Upper lobe of right lung (tissue), 1 donor: Measurements from ENCODE around the gene BBC3. TPM values are rescaled to one million over a fixed set of nuclear protein-coding genes. Genes with fewer than 3 reads are reported as not detected.

Source experiments
- ATAC-seq: fragments of 200-7000 bp; cut with Tn5 transposase; one replicate; pipeline ENCODE4 v1.9.1; 2020; ENCODE audit warnings: mild to moderate bottlenecking, moderate library complexity
- DNase-seq: peaks from one replicate; pipeline ENCODE4 v3.0.0-alpha.2; 2020
- H3K27ac ChIP-seq: fragments of 200-600 bp; one replicate; pipeline ENCODE4 v1.8.0; 2022
- H3K27me3 ChIP-seq: fragments of 200-600 bp; one replicate; pipeline ENCODE4 v1.8.0; 2022; ENCODE audit warnings: mild to moderate bottlenecking
- H3K36me3 ChIP-seq: fragments of 200-600 bp; one replicate; pipeline ENCODE4 v1.8.0; 2022
- H3K4me1 ChIP-seq: fragments of 200-600 bp; one replicate; pipeline ENCODE4 v1.8.0; 2022
- H3K4me3 ChIP-seq: fragments of 200-600 bp; one replicate; pipeline ENCODE4 v1.8.0; 2022; ENCODE audit warnings: mild to moderate bottlenecking
- H3K9me3 ChIP-seq: fragments of 200-600 bp; one replicate; pipeline ENCODE4 v1.8.0; 2022
- CTCF ChIP-seq: fragments of 200-600 bp; IDR thresholded peaks from one replicate; pipeline ENCODE4 v1.8.0; 2022; ENCODE audit warnings: antibody characterized with exemption
- intact Hi-C: fragments of 100-400 bp; cut with DNase I; formaldehyde crosslinking; loops from one replicate; pipeline ENCODE4 v1.11.0; 2022
- total RNA-seq: library from RNA; stranded (reverse); fragmentation: NEBNext Ultra II Directional; extraction: Animal tissue kit (Norgen Biotek cat#: 25700); gene quantifications from one replicate; pipeline ENCODE4 v1.2.1, GENCODE V29; 2021
- donor health status: DM: no; HTN: yes; CAD: no; lungs with severe emphysema.

The BBC3 gene
- total RNA-seq, 1 donor from 2014 or later: 20.1 TPM

- H3K27ac ChIP-seq: peak within 1 kb of the TSS; percentile 96
- H3K4me3 ChIP-seq: peak within 1 kb of the TSS; percentile 79
- TF ChIP-seq CTCF: no peak
- ATAC-seq (peak; percentile 89), DNase-seq (peak; percentile 100)
- H3K36me3 ChIP-seq: peaks cover 17% of the 10 kb centered on the region
- H3K4me1 ChIP-seq: peaks cover 13% of the 10 kb centered on the region
- H3K9me3 ChIP-seq: no peaks in the 10 kb centered on the region
- intact Hi-C loops: no loop called here
- no peaks in the 10 kb centered on the region for H3K27me3 ChIP-seq
Measured at GRCh38 chr19:47274071-47274890, 43.3 kb upstream of the BBC3 start, which contains the start of gene INAFM1. Gene INAFM1 (plus strand): TSS chr19:47274885. CDS start chr19:47274920, 35 bp downstream.

- no peak for TF ChIP-seq CTCF
- H3K4me1 ChIP-seq: peaks cover 13% of the 10 kb centered on the region
- DNase-seq (peak; percentile 96), ATAC-seq (peak; percentile 84)
- H3K4me3 ChIP-seq: peak overlapping the region; percentile 79
- peak overlapping the region; percentile 96 for H3K27ac ChIP-seq
- H3K9me3 ChIP-seq: no peaks in the 10 kb centered on the region
- intact Hi-C loops: no loop called here
- H3K27me3 ChIP-seq: no peaks in the 10 kb centered on the region
- H3K36me3 ChIP-seq: peaks cover 20% of the 10 kb centered on the region
Measured at GRCh38 chr19:47273313-47274070, 42.5 kb upstream of the BBC3 start.

GRCh38 chr19:47272448-47273312 lies 41.7 kb upstream of the BBC3 start:
- no peak for TF ChIP-seq CTCF
- Histone ChIP-seq H3K4me3 (peak overlapping the region; percentile 79), H3K4me1 (peaks cover 13% of the 10 kb centered on the region), H3K9me3 (no peaks in the 10 kb centered on the region), H3K27me3 (no peaks in the 10 kb centered on the region), H3K36me3 (peaks cover 28% of the 10 kb centered on the region), H3K27ac (peak overlapping the region; percentile 96)
- intact Hi-C loops: no loop called here
- peak; percentile 80 for DNase-seq
- no peak for ATAC-seq

- Histone ChIP-seq H3K27ac (no peak overlapping the region), H3K4me3 (no peak overlapping the region), H3K4me1 (peaks cover 13% of the 10 kb centered on the region), H3K9me3 (no peaks in the 10 kb centered on the region), H3K36me3 (peaks cover 35% of the 10 kb centered on the region), H3K27me3 (no peaks in the 10 kb centered on the region)
- TF ChIP-seq CTCF: no peak
- DNase-seq: no peak
- intact Hi-C loops: no loop called here
- no peak for ATAC-seq
Measured at GRCh38 chr19:47271949-47272348, 41.0 kb upstream of the BBC3 start.

GRCh38 chr19:47270408-47270807 lies 39.4 kb upstream of the BBC3 start:
- intact Hi-C loops: no loop called here
- H3K36me3 ChIP-seq: peaks cover 51% of the 10 kb centered on the region
- no peak overlapping the region for H3K4me3 ChIP-seq
- no peak for ATAC-seq
- H3K4me1 ChIP-seq: peaks cover 5% of the 10 kb centered on the region
- peak; percentile 69 for DNase-seq
- no peaks in the 10 kb centered on the region for H3K27me3 ChIP-seq
- H3K9me3 ChIP-seq: no peaks in the 10 kb centered on the region
- TF ChIP-seq CTCF: no peak
- H3K27ac ChIP-seq: no peak overlapping the region
